H1 (cell line): ENCODE measurements around the gene PIK3C2G. TPM values are rescaled to one million over a fixed set of nuclear protein-coding genes. Genes with fewer than 3 reads are reported as not detected.

Source experiments
- CHD2 ChIP-seq: IDR thresholded peaks from 2 replicates; pipeline ENCODE4 v1.6.1; 2012; ENCODE audit warnings: low read length, improper control_type of control experiment
- NANOG ChIP-seq: IDR thresholded peaks from 2 replicates; pipeline ENCODE4 v1.6.1; 2011; ENCODE audit warnings: low read length, low read depth, mild to moderate bottlenecking, inconsistent platforms; ENCODE audit not compliant: insufficient read depth, poor library complexity, severe bottlenecking
- polyA plus RNA-seq, 7 experiments: library from polyadenylated mRNA; depleted of rRNA in 3 of 7; stranded (reverse) in 5 of 7; unstranded in 2 of 7; fragments of >200 nt in 5 of 7; fragments of 200-250 nt in 2 of 7; gene quantifications; 1 replicate in 5 of 7; 2 replicates in 1 of 7; 4 replicates in 1 of 7; pipeline versions ENCODE4 v1.2.1 to v1.2.3, GENCODE V29; 2011 to 2013; ENCODE audit warnings: missing spikeins in 2 of 7, mixed read lengths in 2 of 7
- total RNA-seq: library from RNA; stranded (reverse); fragmentation: NEBNext Ultra II Directional; extraction: Animal tissue kit (Norgen Biotek cat#: 25700); gene quantifications from 2 replicates; pipeline ENCODE4 v1.2.1, GENCODE V29; 2021

The PIK3C2G gene
- total and polyA plus RNA-seq, 2 of the 8 experiments (the other 6 are each of a cell fraction or from before 2014, with no cell fraction given): not detected

DNA sequence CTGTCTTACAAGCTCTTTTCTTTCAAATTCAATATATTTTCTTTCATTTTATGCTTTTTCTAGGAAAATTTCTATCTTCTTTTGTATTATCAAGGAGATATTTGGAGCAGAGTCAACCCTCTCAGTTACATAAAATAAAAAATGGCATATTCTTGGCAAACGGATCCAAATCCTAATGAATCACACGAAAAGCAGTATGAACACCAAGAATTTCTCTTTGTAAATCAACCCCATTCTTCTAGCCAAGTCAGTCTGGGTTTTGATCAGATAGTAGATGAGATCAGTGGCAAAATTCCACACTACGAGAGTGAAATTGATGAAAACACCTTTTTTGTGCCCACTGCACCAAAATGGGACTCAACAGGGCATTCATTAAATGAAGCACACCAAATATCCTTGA lies 20.6 kb downstream of the PIK3C2G start (continued):
- TF ChIP-seq NANOG: no peak
- no peak for TF ChIP-seq CHD2
